ENCODE data around the gene ZDHHC24. TPM values are rescaled to one million over a fixed set of nuclear protein-coding genes. Genes with fewer than 3 reads are reported as not detected.

Gene ZDHHC24
- polyA plus RNA-seq, 4 donors = 3.1 to 11.0 (median 5.5) TPM

DNA sequence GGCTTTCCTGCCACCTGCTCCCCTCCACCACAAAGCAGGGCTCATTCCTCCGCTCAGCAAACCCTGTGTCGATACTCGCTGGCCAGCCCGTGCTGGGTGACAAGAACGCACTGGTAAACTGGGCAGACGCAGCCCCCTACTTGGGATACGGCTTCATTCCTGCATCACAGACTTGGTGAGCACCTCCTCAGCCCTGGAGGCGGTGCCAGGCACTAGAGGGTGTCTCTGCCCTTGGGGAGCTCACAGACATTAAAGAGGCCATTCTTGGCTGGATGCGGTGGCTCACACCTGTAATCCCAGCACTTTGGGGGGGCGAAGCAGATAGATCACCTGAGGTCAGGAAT lies 6.0 kb downstream of the ZDHHC24 start:
- Histone ChIP-seq H3K27ac (ENCODE audit: low read depth in 1 of 3, low read length in 2 of 3) (no peak overlapping the region), H3K27me3 (ENCODE audit: control insufficient read depth in 3 of 3, insufficient read depth in 3 of 3, low read length in 3 of 3) (no peaks in the 10 kb centered on the region), H3K4me3 (ENCODE audit: low read depth in 1 of 3, low read length in 3 of 3) (no peak overlapping the region), H3K36me3 (ENCODE audit: control insufficient read depth in 3 of 3, insufficient read depth in 2 of 3, low read depth in 1 of 3, low read length in 3 of 3) (peaks cover 2 to 59% (median 3%) of the 10 kb centered on the region in 3 donors), H3K9me3 (ENCODE audit: control insufficient read depth in 2 of 2, insufficient read depth in 1 of 2, low read depth in 1 of 2, low read length in 1 of 2) (no peaks in the 10 kb centered on the region), H3K4me1 (ENCODE audit: control insufficient read depth in 3 of 3, insufficient read depth in 2 of 3, low read depth in 1 of 3, low read length in 2 of 3) (no peaks in the 10 kb centered on the region)
- DNase-seq = no peak
- 89 to 94% (median 92%) methylated on average over 10 of the region's 10 CpGs for WGBS, 3 donors
- FAIRE-seq = no peak

DNA sequence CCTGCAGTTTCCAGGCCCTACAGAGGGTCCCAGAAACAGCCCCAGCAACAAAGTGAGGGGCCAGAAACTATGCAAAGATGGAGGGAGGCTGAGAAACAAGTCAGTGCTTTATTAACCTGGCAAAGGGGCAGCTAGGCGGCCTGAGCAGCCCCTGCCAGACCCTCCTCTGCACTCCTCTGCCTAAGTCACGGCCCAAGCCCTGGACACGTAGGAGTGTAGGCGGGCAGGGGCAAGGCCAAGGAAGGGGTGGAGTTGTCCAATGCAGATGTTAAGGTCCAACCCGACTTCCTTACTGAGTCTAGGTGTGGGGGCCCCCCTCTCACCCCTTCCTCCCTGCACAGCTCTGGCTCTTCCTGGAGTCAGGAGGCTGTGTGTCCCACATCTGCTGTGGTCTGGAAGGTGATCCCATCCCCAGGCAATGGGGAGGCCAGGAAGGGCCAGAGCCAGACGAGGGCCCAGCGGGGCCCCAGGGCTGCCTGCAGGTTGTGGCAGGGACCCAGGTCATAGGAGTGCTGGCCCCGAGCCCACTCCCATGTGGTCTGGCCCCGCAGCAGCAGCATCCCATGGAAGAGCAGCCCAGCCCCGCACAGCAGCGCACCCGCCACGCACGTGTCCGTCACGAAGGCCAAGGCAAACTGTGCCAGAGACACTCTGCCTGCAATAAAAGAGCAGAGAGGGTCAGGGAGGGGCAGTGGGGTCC lies 6.5 kb downstream of the ZDHHC24 start:
- no peak overlapping the region for H3K4me3 ChIP-seq (ENCODE audit: low read depth in 1 of 3, low read length in 3 of 3)
- peaks cover 2 to 60% (median 3%) of the 10 kb centered on the region in 3 donors for H3K36me3 ChIP-seq (ENCODE audit: control insufficient read depth in 3 of 3, insufficient read depth in 2 of 3, low read depth in 1 of 3, low read length in 3 of 3)
- H3K27me3 ChIP-seq (ENCODE audit: control insufficient read depth in 3 of 3, insufficient read depth in 3 of 3, low read length in 3 of 3) = no peaks in the 10 kb centered on the region
- H3K4me1 ChIP-seq (ENCODE audit: control insufficient read depth in 3 of 3, insufficient read depth in 2 of 3, low read depth in 1 of 3, low read length in 2 of 3) = no peaks in the 10 kb centered on the region
- WGBS, 3 donors = 86 to 92% (median 90%) methylated on average over 13 to 16 of the region's 16 CpGs
- DNase-seq (no peak), FAIRE-seq (no peak)
- no peaks in the 10 kb centered on the region for H3K9me3 ChIP-seq (ENCODE audit: control insufficient read depth in 2 of 2, insufficient read depth in 1 of 2, low read depth in 1 of 2, low read length in 1 of 2)
- no peak overlapping the region for H3K27ac ChIP-seq (ENCODE audit: low read depth in 1 of 3, low read length in 2 of 3)

DNA sequence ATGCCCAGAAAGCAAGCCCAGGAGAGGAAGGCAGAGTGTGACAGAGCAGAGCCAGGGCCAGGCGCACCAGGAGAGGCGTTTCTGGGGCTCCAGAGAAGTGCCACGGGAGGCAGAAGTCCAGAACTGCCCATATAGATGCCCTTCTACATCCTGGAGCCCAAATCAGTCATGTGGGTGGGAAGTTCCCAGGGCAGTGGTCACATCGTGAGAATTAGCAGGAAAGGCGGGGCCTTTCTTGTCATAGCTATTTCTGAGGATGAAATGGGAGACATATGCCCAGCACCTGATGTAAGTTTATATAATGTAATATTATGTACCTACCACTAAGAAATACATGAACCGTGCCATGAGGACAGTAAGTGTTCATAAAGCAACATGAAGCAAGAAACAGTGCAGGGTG lies 13.1 kb downstream of the ZDHHC24 start:
- FAIRE-seq = no peak
- no peak for DNase-seq
- peaks cover 0 to 67% (median 4%) of the 10 kb centered on the region in 3 donors for H3K36me3 ChIP-seq (ENCODE audit: control insufficient read depth in 3 of 3, insufficient read depth in 2 of 3, low read depth in 1 of 3, low read length in 3 of 3)

DNA sequence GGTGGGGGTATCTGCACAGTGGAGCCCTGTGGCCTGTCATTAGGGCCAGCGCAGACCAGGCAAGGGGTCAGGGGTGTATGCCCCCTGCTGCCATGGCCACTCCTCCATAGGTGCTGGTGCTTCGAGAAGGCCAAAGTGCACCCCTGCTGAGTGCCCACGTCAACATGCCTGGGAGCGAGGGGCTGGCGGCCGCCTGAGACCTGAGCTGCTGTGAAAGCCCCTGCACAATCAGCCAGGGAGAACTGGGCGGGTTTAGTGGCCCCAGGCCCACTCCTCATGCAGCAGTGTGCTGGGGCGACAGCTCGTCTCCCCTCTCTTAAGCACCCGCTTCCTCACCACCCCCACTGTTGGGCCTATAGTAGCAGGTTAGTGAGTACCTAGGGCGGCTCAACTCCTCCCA lies 14.0 kb downstream of the ZDHHC24 start:
- peaks cover 0 to 69% (median 2%) of the 10 kb centered on the region in 3 donors for H3K36me3 ChIP-seq (ENCODE audit: control insufficient read depth in 3 of 3, insufficient read depth in 2 of 3, low read depth in 1 of 3, low read length in 3 of 3)
- no peaks in the 10 kb centered on the region for H3K4me1 ChIP-seq (ENCODE audit: control insufficient read depth in 3 of 3, insufficient read depth in 2 of 3, low read depth in 1 of 3, low read length in 2 of 3)
- FAIRE-seq = no peak
- H3K4me3 ChIP-seq (ENCODE audit: low read depth in 1 of 3, low read length in 3 of 3) = no peak overlapping the region
- H3K27ac ChIP-seq (ENCODE audit: low read depth in 1 of 3, low read length in 2 of 3) = no peak overlapping the region
- no peak for DNase-seq
- 92 to 95% (median 93%) methylated on average over 11 of the region's 11 CpGs for WGBS, 3 donors
- H3K27me3 ChIP-seq (ENCODE audit: control insufficient read depth in 3 of 3, insufficient read depth in 3 of 3, low read length in 3 of 3) = no peaks in the 10 kb centered on the region
- no peaks in the 10 kb centered on the region for H3K9me3 ChIP-seq (ENCODE audit: control insufficient read depth in 2 of 2, insufficient read depth in 1 of 2, low read depth in 1 of 2, low read length in 1 of 2)

More for the DNA sequence above, 13.1 kb downstream of the ZDHHC24 start:
- Histone ChIP-seq H3K4me1 (ENCODE audit: control insufficient read depth in 3 of 3, insufficient read depth in 2 of 3, low read depth in 1 of 3, low read length in 2 of 3) (no peaks in the 10 kb centered on the region), H3K27ac (ENCODE audit: low read depth in 1 of 3, low read length in 2 of 3) (no peak overlapping the region), H3K4me3 (ENCODE audit: low read depth in 1 of 3, low read length in 3 of 3) (no peak overlapping the region), H3K9me3 (ENCODE audit: control insufficient read depth in 2 of 2, insufficient read depth in 1 of 2, low read depth in 1 of 2, low read length in 1 of 2) (no peaks in the 10 kb centered on the region), H3K27me3 (ENCODE audit: control insufficient read depth in 3 of 3, insufficient read depth in 3 of 3, low read length in 3 of 3) (no peaks in the 10 kb centered on the region)
- WGBS, 3 donors = 79 to 82% (median 82%) methylated on average over 6 of the region's 6 CpGs

DNA sequence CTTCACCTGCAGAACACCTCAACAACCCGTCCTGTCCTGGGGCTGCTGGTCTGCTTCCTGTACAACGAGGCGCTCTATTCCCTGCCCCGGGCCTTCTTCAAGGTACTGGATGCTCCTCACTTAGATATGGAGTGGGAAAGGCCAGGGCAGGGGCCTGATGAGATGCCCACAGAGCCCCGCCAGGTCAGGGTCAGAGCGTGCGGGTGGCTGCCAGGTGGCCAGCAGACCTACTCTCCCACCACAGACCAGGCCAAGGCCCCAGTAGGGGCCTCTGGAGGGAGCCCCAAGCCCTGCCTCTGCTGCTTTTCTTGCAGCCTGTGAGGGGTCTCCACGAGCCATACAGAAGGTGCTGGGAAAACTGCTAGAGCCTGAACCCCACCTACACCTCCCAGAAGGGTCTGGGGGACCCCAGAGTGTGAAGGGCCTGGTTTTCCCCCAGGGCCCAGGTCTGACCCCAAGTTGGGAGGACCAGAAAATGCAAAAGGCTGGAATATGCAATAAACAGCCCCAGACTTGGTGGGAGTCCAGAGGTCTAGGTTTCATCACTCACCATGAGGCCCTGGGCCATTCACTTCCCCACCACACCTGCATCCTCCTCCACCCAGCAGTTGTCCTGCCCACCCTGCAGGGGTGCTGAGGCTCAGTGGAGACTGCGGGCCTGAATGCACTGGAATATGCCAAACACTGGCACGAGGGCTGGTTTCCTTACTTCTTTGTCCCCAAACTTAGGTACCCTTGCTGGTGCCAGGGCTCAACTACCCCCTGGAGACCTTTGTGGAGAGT lies 14.7 kb downstream of the ZDHHC24 start:
- no peak for DNase-seq
- WGBS, 3 donors = 82 to 95% (median 86%) methylated on average over 10 of the region's 10 CpGs
- H3K9me3 ChIP-seq (ENCODE audit: control insufficient read depth in 2 of 2, insufficient read depth in 1 of 2, low read depth in 1 of 2, low read length in 1 of 2) = no peaks in the 10 kb centered on the region
- no peaks in the 10 kb centered on the region for H3K27me3 ChIP-seq (ENCODE audit: control insufficient read depth in 3 of 3, insufficient read depth in 3 of 3, low read length in 3 of 3)
- H3K36me3 ChIP-seq (ENCODE audit: control insufficient read depth in 3 of 3, insufficient read depth in 2 of 3, low read depth in 1 of 3, low read length in 3 of 3) = peaks cover 0 to 69% (median 2%) of the 10 kb centered on the region in 3 donors
- FAIRE-seq = no peak
- no peak overlapping the region for H3K27ac ChIP-seq (ENCODE audit: low read depth in 1 of 3, low read length in 2 of 3)
- H3K4me1 ChIP-seq (ENCODE audit: control insufficient read depth in 3 of 3, insufficient read depth in 2 of 3, low read depth in 1 of 3, low read length in 2 of 3) = no peaks in the 10 kb centered on the region
- no peak overlapping the region for H3K4me3 ChIP-seq (ENCODE audit: low read depth in 1 of 3, low read length in 3 of 3)

DNA sequence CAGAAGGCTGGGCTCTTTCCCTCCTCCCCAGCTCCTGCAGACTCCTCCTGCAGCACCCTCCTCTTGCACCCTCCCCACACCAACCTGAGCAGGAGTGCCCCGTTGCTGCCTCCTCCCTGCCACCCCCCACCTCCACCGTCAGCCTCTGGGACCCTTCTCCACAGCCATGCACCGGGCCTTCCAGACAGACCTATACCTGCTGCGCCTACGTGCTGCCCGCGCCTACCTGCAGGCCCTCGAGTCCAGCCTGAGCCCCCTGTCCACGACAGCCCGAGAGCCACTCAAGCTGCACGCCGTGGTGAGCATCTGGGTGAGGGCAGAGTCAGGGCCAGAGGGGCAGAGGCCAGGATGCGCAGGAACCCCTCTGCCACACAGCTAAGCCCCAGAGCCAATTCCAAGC lies 16.2 kb downstream of the ZDHHC24 start:
- FAIRE-seq (no peak), DNase-seq (no peak)

DNA sequence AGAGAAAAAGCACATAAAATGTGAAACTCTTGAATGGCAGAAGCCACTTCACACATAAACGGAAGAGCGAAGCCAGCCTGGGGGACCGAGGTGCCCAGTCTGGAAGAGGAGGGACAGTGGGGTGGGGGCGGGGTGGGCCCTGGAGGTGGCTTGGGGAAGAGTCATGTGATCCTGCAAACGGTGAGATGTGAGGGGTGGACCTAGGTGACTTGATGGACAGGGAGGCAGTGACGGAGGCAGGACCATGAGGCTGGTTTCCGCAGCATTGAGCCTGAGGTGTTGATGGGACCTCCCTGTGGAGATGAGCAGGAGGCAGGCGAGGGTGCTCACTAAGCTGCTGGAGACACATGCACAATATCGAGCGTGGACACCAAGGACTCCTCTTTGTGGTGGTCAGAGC lies 16.8 kb downstream of the ZDHHC24 start:
- 81 to 83% (median 82%) methylated on average over 10 of the region's 10 CpGs for WGBS, 3 donors
- Histone ChIP-seq H3K36me3 (ENCODE audit: control insufficient read depth in 3 of 3, insufficient read depth in 2 of 3, low read depth in 1 of 3, low read length in 3 of 3) (peaks cover 0 to 64% (median 2%) of the 10 kb centered on the region in 3 donors), H3K27me3 (ENCODE audit: control insufficient read depth in 3 of 3, insufficient read depth in 3 of 3, low read length in 3 of 3) (no peaks in the 10 kb centered on the region), H3K27ac (ENCODE audit: low read depth in 1 of 3, low read length in 2 of 3) (no peak overlapping the region), H3K9me3 (ENCODE audit: control insufficient read depth in 2 of 2, insufficient read depth in 1 of 2, low read depth in 1 of 2, low read length in 1 of 2) (no peaks in the 10 kb centered on the region), H3K4me1 (ENCODE audit: control insufficient read depth in 3 of 3, insufficient read depth in 2 of 3, low read depth in 1 of 3, low read length in 2 of 3) (no peaks in the 10 kb centered on the region), H3K4me3 (ENCODE audit: low read depth in 1 of 3, low read length in 3 of 3) (no peak overlapping the region)
- FAIRE-seq (no peak), DNase-seq (no peak)

More for the DNA sequence above, 16.2 kb downstream of the ZDHHC24 start:
- Histone ChIP-seq H3K27me3 (ENCODE audit: control insufficient read depth in 3 of 3, insufficient read depth in 3 of 3, low read length in 3 of 3) (no peaks in the 10 kb centered on the region), H3K9me3 (ENCODE audit: control insufficient read depth in 2 of 2, insufficient read depth in 1 of 2, low read depth in 1 of 2, low read length in 1 of 2) (no peaks in the 10 kb centered on the region), H3K4me1 (ENCODE audit: control insufficient read depth in 3 of 3, insufficient read depth in 2 of 3, low read depth in 1 of 3, low read length in 2 of 3) (no peaks in the 10 kb centered on the region), H3K4me3 (ENCODE audit: low read depth in 1 of 3, low read length in 3 of 3) (no peak overlapping the region), H3K27ac (ENCODE audit: low read depth in 1 of 3, low read length in 2 of 3) (no peak overlapping the region), H3K36me3 (ENCODE audit: control insufficient read depth in 3 of 3, insufficient read depth in 2 of 3, low read depth in 1 of 3, low read length in 3 of 3) (peaks cover 0 to 62% (median 2%) of the 10 kb centered on the region in 3 donors)
- WGBS, 3 donors = 80 to 92% (median 86%) methylated on average over 13 of the region's 13 CpGs

DNA sequence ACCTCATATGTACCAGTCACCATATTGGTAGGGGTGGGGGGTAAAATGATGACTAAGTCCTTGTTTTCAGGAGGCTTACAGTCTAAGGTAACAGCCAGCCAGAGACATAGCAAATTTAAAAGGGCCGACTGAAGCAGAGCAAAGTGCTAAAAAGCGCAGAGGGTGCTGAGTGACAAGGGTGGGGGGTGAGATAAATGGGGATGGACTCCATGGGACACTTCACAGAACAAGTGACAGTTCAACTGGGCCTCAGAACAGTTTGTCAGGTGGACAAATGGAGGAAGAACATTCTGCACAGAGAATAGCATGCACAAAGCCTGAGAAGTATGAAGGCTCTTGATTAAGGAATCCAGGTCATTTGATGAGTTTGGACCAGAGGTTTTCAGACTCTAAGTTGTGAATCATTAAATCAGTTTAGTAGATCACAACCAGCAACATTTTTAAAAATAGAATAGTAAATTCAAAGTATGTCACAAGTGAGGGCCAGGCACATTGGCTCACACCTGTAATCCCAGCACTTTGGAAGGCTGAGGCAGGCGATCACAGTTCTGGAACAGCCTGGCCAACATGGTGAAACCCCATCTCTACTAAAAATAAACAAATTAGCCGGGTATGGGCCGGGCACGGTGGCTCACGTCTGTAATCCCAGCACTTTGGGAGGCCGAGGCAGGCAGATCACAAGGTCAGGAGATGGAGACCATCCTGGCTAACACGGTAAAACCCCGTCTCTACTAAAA lies 21.4 kb downstream of the ZDHHC24 start:
- Histone ChIP-seq H3K9me3 (ENCODE audit: control insufficient read depth in 2 of 2, insufficient read depth in 1 of 2, low read depth in 1 of 2, low read length in 1 of 2) (no peaks in the 10 kb centered on the region), H3K27me3 (ENCODE audit: control insufficient read depth in 3 of 3, insufficient read depth in 3 of 3, low read length in 3 of 3) (no peaks in the 10 kb centered on the region), H3K36me3 (ENCODE audit: control insufficient read depth in 3 of 3, insufficient read depth in 2 of 3, low read depth in 1 of 3, low read length in 3 of 3) (peaks cover 2 to 62% (median 6%) of the 10 kb centered on the region in 3 donors), H3K4me3 (ENCODE audit: low read depth in 1 of 3, low read length in 3 of 3) (no peak overlapping the region), H3K27ac (ENCODE audit: low read depth in 1 of 3, low read length in 2 of 3) (no peak overlapping the region), H3K4me1 (ENCODE audit: control insufficient read depth in 3 of 3, insufficient read depth in 2 of 3, low read depth in 1 of 3, low read length in 2 of 3) (no peaks in the 10 kb centered on the region)
- DNase-seq (no peak), FAIRE-seq (no peak)
- 91 to 96% (median 94%) methylated on average over 10 of the region's 10 CpGs for WGBS, 3 donors
